Heart left ventricle (tissue), 16 donors: ENCODE results near the gene INO80C. TPM values are rescaled to one million over a fixed set of nuclear protein-coding genes. Genes with fewer than 3 reads are reported as not detected.

ENCODE experiments used
- ATAC-seq, 4 donors: fragments of 200-7000 bp; cut with Tn5 transposase; one replicate each; pipeline ENCODE4 v1.9.1; 2020 to 2022; ENCODE audit warnings: moderate library complexity in 4 of 4, mild to moderate bottlenecking in 3 of 4, moderate number of reproducible peaks in 1 of 4
- DNase-seq, 5 donors: peaks; one replicate each; pipeline ENCODE4 v3.0.0-alpha.2; 2020
- H3K27ac ChIP-seq, 12 donors: fragments of 200-600 bp; sonication (generic) in 4 of 12; one replicate each; pipeline versions ENCODE4 v1.5.0 to v1.8.0; 2016 to 2022; ENCODE audit warnings: mild to moderate bottlenecking in 2 of 12
- H3K27me3 ChIP-seq, 9 donors: fragments of 200-600 bp; sonication (generic) in 2 of 9; one replicate each; pipeline versions ENCODE4 v1.5.1 to v1.8.0; 2016 to 2022; ENCODE audit warnings: mild to moderate bottlenecking in 3 of 9
- H3K36me3 ChIP-seq, 9 donors: fragments of 200-600 bp; sonication (generic) in 2 of 9; one replicate each; pipeline versions ENCODE4 v1.5.0 to v1.8.0; 2018 to 2022; ENCODE audit warnings: mild to moderate bottlenecking in 2 of 9
- H3K4me1 ChIP-seq, 12 donors: fragments of 200-600 bp; sonication (generic) in 4 of 12; one replicate each; pipeline versions ENCODE4 v1.5.0 to v1.8.0; 2016 to 2022; ENCODE audit warnings: mild to moderate bottlenecking in 3 of 12
- H3K4me3 ChIP-seq, 12 donors: fragments of 200-600 bp; sonication (generic) in 4 of 12; one replicate each; pipeline versions ENCODE4 v1.5.0 to v1.8.0; 2017 to 2022; ENCODE audit warnings: mild to moderate bottlenecking in 9 of 12, moderate library complexity in 4 of 12
- H3K9me3 ChIP-seq, 12 donors: fragments of 200-600 bp; sonication (generic) in 4 of 12; one replicate each; pipeline versions ENCODE4 v1.5.0 to v1.8.0; 2016 to 2022; ENCODE audit warnings: mild to moderate bottlenecking in 1 of 12
- POLR2A ChIP-seq, 2 donors: fragments of 450-650 bp; IDR thresholded peaks; one replicate each; pipeline ENCODE4 v1.6.1; 2017; ENCODE audit warnings: antibody characterized with exemption in 2 of 2, mild to moderate bottlenecking in 2 of 2, moderate library complexity in 2 of 2
- WGBS, 4 donors: extraction: QIAGEN DNeasy Blood & Tissue Kit in 2 of 4; methylation state at CpG; one replicate each; pipeline versions ENCODE4 v1.1.5 to v1.1.7; 2013 to 2018; 5-methylcytosine and 5-hydroxymethylcytosine counted together
- intact Hi-C, 10 donors: fragments of 100-400 bp; cut with DNase I; formaldehyde crosslinking; loops; one replicate each; pipeline versions ENCODE4 v1.11.1 to v1.14.2; 2022
- polyA plus RNA-seq, 2 donors: library from polyadenylated mRNA; stranded (reverse); fragments of 200-250 nt; gene quantifications; one replicate each; pipeline ENCODE4 v1.2.3, GENCODE V29; 2013
- total RNA-seq, 9 donors: library from RNA; depleted of rRNA in 2 of 9; stranded (reverse); fragments of >200 nt in 2 of 9; fragmentation: NEBNext Ultra II Directional in 3 of 9; extraction: Animal tissue kit (Norgen Biotek cat#: 25700) in 3 of 9; gene quantifications; one replicate each; pipeline versions ENCODE4 v1.1.0 to v1.2.4, GENCODE V29; 2016 to 2023
- TF ChIP-seq, protein P1 (sequence below), 12 donors: fragments of 200-600 bp; sonication (generic) in 4 of 12; IDR thresholded peaks; one replicate each; pipeline versions ENCODE4 v1.5.0 to v1.8.0; 2018 to 2022; ENCODE audit warnings: antibody characterized with exemption in 12 of 12, mild to moderate bottlenecking in 5 of 12
- donor health status: ischemic (EF 13 %, LVEDD 7.1; RV severe dilation, severe dysfunction).
- donor health status: healthy with polysubstance abuse.
- donor health status: DM: no; HTN: yes; CAD: no.
- donor health status: DM: no; HTN: no; CAD: no.
- donor health status: ischemic (EF 25% LVEDD 6.9; RV normal size, moderate dysfunction).
- donor health status: ischemic (EF 25% LVEDD 5.7; RV mildly dilated, moderate dysfunction).
- donor health status: healthy.
- donor health status: DM: yes; HTN: yes; CAD: no.
- donor health status: ischemic (EF 35%, LVEDD 5.7; RV mildly dilated, moderate dysfunction).
- donor health status: nonischemic (EF 11% LVEDD 7.7; RV severe dilation, severe dysfunction).
- donor health status: DM: yes; HTN: yes; CAD: no.
- donor health status: PGD.
- donor health status: ischemic (EF 29% LVEDD 5.4; RV normal size, mild dysfunction).
- donor health status: nonischemic (EF 23%, LVEDD 6.1; RV moderate dilation, normal function).

Gene INO80C
- total and polyA plus RNA-seq, 11 donors, result 5.6 to 29.0 (median 22.3) TPM

DNA sequence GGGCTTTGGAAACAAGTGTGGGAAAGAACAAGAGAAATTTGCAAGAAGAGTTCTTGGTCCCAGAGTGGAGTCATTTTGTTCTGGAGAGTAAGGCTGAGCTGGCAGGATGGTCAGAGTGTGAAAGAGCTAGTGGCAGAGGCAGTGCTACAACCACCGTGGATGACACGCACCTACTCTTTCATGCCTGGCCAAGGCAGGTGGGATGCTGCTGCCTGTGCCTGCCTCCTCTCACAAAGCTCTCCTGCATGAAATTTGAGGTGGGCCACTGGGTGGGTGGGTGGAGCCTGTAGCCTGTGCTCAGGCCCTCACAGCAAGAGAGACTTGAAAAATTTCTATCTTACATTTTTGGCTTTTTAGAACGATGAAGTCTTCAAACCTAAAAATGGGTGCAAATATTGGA is 9.4 kb upstream of the INO80C start:
- no peak overlapping the region for H3K4me3 ChIP-seq
- no peaks in the 10 kb centered on the region for H3K27me3 ChIP-seq
- H3K27ac ChIP-seq, result no peak overlapping the region
- ATAC-seq (no peak), DNase-seq (no peak)
- TF ChIP-seq POLR2A (IDR thresholded peaks at IDR 0.05), result no peak
- TF ChIP-seq, protein P1, sequence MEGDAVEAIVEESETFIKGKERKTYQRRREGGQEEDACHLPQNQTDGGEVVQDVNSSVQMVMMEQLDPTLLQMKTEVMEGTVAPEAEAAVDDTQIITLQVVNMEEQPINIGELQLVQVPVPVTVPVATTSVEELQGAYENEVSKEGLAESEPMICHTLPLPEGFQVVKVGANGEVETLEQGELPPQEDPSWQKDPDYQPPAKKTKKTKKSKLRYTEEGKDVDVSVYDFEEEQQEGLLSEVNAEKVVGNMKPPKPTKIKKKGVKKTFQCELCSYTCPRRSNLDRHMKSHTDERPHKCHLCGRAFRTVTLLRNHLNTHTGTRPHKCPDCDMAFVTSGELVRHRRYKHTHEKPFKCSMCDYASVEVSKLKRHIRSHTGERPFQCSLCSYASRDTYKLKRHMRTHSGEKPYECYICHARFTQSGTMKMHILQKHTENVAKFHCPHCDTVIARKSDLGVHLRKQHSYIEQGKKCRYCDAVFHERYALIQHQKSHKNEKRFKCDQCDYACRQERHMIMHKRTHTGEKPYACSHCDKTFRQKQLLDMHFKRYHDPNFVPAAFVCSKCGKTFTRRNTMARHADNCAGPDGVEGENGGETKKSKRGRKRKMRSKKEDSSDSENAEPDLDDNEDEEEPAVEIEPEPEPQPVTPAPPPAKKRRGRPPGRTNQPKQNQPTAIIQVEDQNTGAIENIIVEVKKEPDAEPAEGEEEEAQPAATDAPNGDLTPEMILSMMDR (IDR thresholded peaks at IDR 0.05), result no peak
- H3K36me3 ChIP-seq, result no peaks in the 10 kb centered on the region
- 86 to 95% (median 91%) methylated on average over 3 of the region's 3 CpGs for WGBS, 4 donors
- no peaks in the 10 kb centered on the region for H3K9me3 ChIP-seq
- peaks cover 0 to 7% (median 0%) of the 10 kb centered on the region in 12 donors for H3K4me1 ChIP-seq
- intact Hi-C loops, result loop anchor here in 1 of 10 donors (10.0 kb wide), 1 partner anchor 68 kb away; no protein-coding TSS in a partner anchor

DNA sequence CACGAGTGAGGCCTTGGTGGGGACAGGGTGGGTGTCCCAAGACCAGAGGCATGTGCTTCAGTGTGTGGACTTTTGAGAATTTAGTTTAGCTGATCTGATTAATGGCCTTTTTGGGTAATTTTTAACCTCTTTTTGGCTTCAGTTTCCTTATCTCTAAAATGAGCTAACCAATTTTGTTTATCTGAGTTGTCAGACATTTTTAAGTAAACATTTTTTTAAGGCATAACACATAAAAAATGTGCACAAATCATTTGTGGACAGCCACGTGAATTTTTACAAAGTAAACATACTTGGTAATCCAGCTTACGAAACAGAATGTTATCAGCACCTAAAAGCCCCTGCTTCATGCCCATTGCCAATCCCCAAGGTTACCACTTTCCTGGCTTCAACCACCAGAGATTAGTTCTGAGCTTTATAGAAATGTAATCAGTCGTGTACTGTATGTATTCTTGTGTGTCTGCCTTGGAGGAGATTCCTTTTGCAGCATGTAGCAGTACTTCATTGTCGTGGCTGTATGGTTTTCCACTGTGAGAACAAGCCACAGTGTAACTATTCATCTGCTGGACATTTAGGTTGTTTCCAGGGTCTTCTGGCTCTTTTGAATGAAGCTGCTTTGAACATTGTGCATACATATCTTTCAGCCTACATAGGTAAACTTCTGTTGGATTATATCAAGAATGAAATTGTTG is 8.4 kb upstream of the INO80C start:
- intact Hi-C loops, result loop anchor here in 1 of 10 donors (10.0 kb wide), 1 partner anchor 69 kb away; no protein-coding TSS in a partner anchor
- no peaks in the 10 kb centered on the region for H3K27me3 ChIP-seq
- no peak for ATAC-seq
- 63 to 83% (median 72%) methylated on average over 5 of the region's 5 CpGs for WGBS, 4 donors
- no peak for TF ChIP-seq POLR2A (IDR thresholded peaks at IDR 0.05)
- TF ChIP-seq, protein P1 (IDR thresholded peaks at IDR 0.05), result no peak
- no peaks in the 10 kb centered on the region for H3K36me3 ChIP-seq
- H3K9me3 ChIP-seq, result no peaks in the 10 kb centered on the region
- no peak overlapping the region for H3K27ac ChIP-seq
- no peak for DNase-seq
- H3K4me1 ChIP-seq, result peaks cover 0 to 8% (median 0%) of the 10 kb centered on the region in 12 donors
- no peak overlapping the region for H3K4me3 ChIP-seq

DNA sequence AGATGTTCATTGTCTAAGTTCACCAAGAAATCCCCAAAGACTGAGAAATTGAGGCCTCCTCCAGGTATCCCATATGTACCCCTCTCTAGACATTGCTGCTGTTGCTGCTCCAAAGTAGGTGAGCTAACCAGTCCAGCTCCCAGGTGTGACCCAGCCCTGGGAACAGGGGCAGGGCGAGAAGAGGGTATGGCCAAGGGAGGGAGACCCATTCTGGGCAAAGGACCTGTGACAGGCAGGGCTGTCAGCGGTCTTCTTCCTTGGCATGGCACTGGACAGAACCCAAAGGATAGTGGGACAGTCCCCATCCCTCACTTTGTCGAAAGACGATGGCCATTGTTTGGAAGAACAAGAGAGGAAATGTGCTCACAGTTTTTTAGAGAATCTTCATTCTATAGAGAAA is 7.2 kb upstream of the INO80C start:
- 87 to 93% (median 89%) methylated on average over 4 of the region's 4 CpGs for WGBS, 4 donors
- H3K27me3 ChIP-seq, result no peaks in the 10 kb centered on the region
- TF ChIP-seq, protein P1 (IDR thresholded peaks at IDR 0.05), result no peak
- no peak for TF ChIP-seq POLR2A (IDR thresholded peaks at IDR 0.05)
- intact Hi-C loops, result loop anchor here in 1 of 10 donors (10.0 kb wide), 1 partner anchor 70 kb away; no protein-coding TSS in a partner anchor
- ATAC-seq (no peak), DNase-seq (no peak)
- H3K4me3 ChIP-seq, result no peak overlapping the region
- no peak overlapping the region for H3K27ac ChIP-seq
- no peaks in the 10 kb centered on the region for H3K36me3 ChIP-seq
- peaks cover 0 to 8% (median 0%) of the 10 kb centered on the region in 12 donors for H3K4me1 ChIP-seq
- no peaks in the 10 kb centered on the region for H3K9me3 ChIP-seq

DNA sequence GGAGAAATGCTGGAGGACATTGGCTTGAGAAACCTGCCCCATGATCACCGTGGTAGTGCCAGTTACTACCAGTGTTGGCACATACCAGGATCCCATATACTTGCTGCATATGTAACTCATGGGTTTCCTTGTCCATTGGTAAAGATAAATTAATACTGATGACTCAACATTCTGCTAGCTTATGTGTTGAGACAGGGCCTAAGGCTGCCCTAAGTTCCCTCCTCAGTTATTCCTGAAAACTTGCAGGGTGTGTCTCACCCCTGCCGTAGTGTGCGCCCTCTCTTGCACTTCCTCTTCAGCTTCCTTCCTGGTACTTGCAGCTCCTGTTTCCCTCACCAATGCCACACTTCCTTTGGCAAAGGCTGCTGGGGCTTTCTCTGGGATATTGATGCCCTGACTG is 4.3 kb upstream of the INO80C start:
- intact Hi-C loops, result loop anchor here in 1 of 10 donors (10.0 kb wide), 1 partner anchor 73 kb away; no protein-coding TSS in a partner anchor
- DNase-seq, result no peak

More for the DNA sequence above, 4.3 kb upstream of the INO80C start:
- Histone ChIP-seq H3K9me3 (no peaks in the 10 kb centered on the region), H3K27me3 (no peaks in the 10 kb centered on the region), H3K4me3 (no peak overlapping the region), H3K4me1 (peaks cover 0 to 14% (median 2%) of the 10 kb centered on the region in 12 donors), H3K27ac (no peak overlapping the region), H3K36me3 (no peaks in the 10 kb centered on the region)
- ATAC-seq, result no peak
- 73 to 85% (median 77%) methylated on average over 3 of the region's 3 CpGs for WGBS, 4 donors
- TF ChIP-seq, protein P1 (IDR thresholded peaks at IDR 0.05), result no peak
- TF ChIP-seq POLR2A (IDR thresholded peaks at IDR 0.05), result no peak
